SK-N-MC (cell line): Measurements from ENCODE around the gene POU5F1.

Source experiments
- EZH2 ChIP-seq: fragments of 200-600 bp; sonication (generic); IDR thresholded peaks from one replicate; pipeline ENCODE4 v1.6.1; 2017; ENCODE audit warnings: antibody characterized with exemption
- FOXP2 ChIP-seq: optimal IDR thresholded peaks from 2 replicates; pipeline ENCODE3; 2011; ENCODE audit warnings: mild to moderate bottlenecking, moderate library complexity; ENCODE audit not compliant: insufficient read depth; ENCODE audit errors: extremely low read length, control extremely low read depth
- POLR2AphosphoS5 ChIP-seq: IDR thresholded peaks from 2 replicates; pipeline ENCODE4 v1.6.1; 2012; ENCODE audit warnings: mild to moderate bottlenecking, low read depth, low read length, borderline replicate concordance

DNA sequence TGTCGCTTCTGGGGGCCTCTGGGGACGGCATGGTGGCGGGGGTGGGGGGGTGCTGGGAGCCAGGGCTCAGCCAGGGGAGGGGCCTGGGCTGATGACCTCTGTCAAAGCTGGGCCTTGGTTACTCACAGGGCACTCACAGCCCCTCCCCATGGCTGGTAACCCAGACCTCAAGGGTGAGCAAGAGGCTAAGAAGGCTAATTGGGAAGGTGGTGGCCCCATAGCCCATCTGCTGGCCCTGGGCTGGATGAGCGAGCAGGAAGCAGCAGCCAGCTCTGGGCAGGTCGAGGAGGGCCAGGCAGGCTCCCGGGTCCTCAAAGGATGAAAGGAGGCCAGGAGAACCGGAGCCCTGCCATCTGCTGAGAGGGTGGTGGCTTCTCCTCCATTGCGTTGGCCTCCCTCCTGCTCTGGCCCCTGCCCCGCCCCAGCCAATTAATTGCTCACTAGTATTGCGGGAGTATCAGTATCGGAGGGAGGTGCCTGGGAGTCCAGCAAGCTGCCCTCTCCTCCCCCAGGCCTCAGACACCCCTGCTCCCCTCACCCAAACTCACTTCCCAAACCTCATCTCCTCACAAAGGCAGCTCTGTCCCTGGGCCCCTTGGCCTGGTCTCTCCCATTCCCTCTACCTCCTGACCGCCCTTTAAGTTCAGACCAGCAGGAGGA is 49.2 kb downstream of the POU5F1 start:
- TF ChIP-seq EZH2 (no peak), POLR2AphosphoS5 (no peak), FOXP2 (no peak)
